Epithelial cell of esophagus (primary cell): ENCODE measurements around the gene NFATC1.

Source experiments
- DNase-seq: peaks from one replicate; pipeline ENCODE4 v3.0.0; 2010; ENCODE audit warnings: low read depth
- H3K4me3 ChIP-seq: 2 replicates; pipeline ENCODE4 v1.5.1; 2011; ENCODE audit warnings: mild to moderate bottlenecking, low read length, control low read depth
- TF ChIP-seq, protein P1 (sequence below): IDR thresholded peaks from 2 replicates; pipeline ENCODE4 v1.5.1; 2011; ENCODE audit warnings: low read depth, mild to moderate bottlenecking, low read length, control low read depth, inconsistent platforms; ENCODE audit not compliant: insufficient read depth; ENCODE audit errors: missing control alignments

Gene NFATC1

DNA sequence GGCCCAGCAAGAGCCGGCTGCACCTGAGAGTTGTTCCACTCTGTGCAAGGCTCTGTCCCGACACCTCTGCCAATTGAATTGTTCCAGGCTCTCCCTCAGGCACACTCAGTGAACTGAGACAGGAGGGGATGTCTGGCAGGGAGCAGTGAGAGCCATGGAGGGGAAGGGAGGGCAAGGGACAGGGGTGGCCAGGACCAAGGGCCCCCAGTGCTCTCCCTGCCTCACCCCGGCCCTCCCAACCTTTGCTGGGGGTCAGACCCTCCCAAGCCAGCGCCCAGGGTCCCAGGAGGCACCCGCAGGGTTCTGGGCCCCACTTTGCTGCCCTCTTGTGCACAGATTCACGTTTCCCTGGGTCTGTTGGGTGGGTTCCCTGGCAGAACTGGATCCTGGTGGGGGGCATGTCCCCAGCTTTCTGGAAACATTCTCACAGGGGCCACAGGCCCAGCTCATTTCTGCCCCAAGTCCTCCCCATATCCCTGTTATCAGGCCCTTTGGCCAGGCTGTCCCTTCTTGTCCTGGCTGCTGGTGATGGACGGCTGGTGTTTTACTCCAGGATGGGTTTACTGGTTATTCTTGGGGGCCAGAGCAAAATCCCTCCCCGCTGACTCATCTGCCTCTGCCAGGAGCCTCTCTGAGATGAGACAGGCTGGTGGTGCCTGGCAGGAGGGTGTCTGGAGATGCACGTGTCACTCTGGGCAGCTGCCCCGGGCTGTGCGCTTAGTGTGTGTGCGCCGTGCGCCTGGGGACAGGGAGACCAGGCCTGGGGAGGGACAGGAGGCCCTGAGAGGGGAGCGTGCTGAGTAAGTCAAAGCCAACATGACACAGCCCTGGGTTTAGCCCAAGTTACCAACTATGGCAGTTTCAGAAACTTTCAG, 147.4 kb downstream of the NFATC1 start:
- H3K4me3 ChIP-seq = no peak overlapping the region
- TF ChIP-seq, protein P1, sequence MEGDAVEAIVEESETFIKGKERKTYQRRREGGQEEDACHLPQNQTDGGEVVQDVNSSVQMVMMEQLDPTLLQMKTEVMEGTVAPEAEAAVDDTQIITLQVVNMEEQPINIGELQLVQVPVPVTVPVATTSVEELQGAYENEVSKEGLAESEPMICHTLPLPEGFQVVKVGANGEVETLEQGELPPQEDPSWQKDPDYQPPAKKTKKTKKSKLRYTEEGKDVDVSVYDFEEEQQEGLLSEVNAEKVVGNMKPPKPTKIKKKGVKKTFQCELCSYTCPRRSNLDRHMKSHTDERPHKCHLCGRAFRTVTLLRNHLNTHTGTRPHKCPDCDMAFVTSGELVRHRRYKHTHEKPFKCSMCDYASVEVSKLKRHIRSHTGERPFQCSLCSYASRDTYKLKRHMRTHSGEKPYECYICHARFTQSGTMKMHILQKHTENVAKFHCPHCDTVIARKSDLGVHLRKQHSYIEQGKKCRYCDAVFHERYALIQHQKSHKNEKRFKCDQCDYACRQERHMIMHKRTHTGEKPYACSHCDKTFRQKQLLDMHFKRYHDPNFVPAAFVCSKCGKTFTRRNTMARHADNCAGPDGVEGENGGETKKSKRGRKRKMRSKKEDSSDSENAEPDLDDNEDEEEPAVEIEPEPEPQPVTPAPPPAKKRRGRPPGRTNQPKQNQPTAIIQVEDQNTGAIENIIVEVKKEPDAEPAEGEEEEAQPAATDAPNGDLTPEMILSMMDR = no peak
- DNase-seq = no peak

DNA sequence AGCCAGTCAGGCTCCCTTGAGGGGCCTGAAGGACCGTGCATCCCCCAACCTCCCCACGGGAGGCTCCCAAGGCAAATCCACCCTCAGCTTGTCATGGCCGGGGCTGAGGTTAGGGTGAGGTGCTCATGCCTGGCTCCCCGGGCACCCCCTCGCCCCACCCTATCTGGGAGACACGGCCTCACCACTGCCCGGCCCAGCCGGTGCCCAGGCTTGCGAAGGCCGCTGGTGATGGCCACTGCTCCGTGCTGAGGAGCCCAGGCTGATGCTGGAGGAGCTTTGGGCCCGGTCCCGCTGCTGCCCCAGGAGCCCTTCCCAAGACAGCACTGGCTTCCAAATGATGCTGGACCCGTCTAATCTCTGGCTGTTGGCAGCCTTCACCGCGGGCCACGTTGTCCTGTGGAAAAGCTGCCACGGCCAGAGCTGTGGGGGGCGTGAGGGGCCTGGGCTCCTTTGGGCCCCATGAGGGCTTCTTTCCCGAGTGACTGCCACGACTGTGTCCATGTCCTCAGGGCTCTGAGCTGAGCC, 148.2 kb downstream of the NFATC1 start:
- no peak overlapping the region for H3K4me3 ChIP-seq
- DNase-seq = no peak
- TF ChIP-seq, protein P1 = no peak

DNA sequence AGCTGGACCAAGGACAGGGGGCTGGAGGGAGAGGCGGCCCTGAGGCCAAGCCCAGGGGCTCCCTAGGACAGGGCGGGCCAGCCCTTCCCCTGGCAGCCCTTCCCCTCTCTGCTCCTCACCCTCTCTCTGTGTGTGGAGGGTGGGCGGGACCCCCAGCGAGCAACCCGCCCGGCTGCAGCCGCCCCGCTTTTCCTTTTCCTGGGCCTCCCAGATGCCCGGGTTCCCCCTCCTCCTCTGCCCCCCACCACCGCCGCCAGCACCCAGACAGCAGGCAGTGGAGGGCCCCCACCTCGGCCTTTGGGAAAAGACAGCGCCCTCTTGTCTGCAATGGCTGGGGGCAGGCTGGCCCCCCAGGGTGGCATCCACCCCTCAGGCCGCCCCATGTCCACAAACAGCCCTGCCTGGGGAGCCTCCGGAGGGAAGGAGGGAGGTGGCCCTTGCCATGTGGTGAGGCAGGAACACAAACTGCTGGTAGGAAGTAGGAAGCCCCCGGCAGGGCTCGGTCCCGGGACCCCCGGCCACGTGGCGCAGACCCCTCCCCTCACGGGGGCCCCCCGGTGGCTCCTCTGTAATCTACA, 148.7 kb downstream of the NFATC1 start:
- H3K4me3 ChIP-seq = no peak overlapping the region
- TF ChIP-seq, protein P1 = no peak
- DNase-seq = no peak

DNA sequence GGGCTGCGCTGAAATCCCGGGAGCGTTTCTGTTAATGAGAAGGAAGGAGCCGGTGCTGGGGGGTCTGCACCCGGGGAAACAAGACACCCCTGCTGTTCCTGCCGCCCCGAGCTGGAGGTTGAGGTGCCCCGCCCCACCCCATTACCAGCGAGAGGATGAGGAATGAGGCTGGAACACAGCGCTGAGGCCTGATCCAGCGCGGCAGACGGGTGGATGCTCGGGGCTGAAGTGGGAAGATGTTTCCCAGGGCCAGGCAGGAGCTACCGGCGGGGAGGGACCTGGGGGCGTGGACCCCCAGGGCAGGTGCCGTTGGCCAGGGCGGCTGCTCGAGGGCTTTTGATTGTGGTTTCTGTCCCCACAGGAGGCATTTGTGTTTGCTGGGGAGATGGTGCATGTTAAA, 149.5 kb downstream of the NFATC1 start:
- H3K4me3 ChIP-seq = no peak overlapping the region
- DNase-seq = no peak
- TF ChIP-seq, protein P1 = no peak

DNA sequence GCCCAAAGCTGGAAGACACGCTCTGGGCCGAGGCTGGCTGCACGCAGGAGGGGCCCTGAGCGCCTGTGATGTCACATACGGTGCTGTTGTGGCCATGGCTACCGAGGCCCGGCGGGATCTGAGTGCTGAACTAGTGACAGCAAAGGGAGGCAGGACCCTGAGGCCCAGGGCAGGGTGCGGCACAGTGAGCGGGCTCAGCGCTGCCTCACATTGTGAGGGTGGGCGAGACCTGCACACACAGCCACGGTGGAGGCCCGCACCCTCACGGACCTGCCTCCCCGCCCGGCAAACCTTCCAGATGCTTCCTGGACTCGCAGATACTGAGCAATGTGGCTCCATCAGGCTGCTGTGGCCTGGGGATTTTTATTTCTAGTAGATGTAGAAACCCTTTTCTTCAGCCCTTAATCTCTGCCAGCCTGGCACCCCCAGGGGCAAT, 150.0 kb downstream of the NFATC1 start:
- TF ChIP-seq, protein P1 = no peak
- H3K4me3 ChIP-seq = no peak overlapping the region
- DNase-seq = no peak

DNA sequence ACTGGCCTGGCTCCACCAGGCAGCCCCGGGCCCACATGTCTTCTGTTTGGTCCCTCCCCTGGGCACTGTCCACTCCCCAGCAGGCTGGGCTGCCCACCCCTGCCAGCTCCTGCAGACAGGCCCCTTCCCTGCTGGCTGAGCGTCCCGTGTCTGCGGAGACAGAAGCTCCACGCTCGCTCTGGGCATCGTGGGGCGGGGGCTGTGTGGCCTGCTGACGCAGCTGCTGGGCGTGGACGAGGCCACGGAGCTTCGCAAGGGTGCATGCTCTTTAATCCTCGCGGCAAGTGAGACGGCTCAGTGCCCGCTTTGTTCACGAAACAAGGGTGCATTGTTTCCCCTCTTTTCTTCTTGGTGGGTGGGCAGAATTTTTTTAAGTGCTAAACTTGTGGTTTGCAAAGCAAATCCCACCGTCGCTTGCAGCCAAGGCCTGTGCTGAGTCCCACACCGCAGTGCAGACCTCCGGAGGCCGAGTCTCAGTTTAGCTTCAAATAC, 151.1 kb downstream of the NFATC1 start:
- H3K4me3 ChIP-seq = no peak overlapping the region
- TF ChIP-seq, protein P1 = no peak
- DNase-seq = no peak
